ENCODE measurements around the gene PHLPP1.

DNA sequence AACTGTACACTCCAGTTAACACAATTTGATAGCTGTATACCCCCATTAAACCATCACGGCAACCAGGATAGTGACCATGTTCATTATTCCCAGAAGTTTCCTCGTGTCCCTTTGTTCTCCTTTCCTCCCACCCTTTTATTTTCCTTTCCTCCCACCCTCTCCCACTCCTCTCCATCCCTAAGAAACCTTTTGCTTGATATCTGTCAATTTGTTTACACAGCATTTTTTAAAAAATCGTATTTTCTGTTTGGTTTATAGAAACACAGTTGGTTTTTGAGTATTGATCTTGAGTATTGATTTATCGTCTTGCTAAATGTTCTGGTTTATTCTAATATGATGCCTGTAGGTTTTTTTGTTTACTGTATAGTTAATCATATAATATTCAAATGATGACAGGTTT is 119.4 kb downstream of the PHLPP1 start:
- TF ChIP-seq HOXA7 (CRISPR knock-in tag; IDR thresholded peaks at IDR 0.05), result no peak
- TF ChIP-seq TRIM24 (CRISPR knock-in tag; IDR thresholded peaks at IDR 0.05), result no peak
- no peak for TF ChIP-seq TCF7 (IDR thresholded peaks at IDR 0.05; ENCODE audit: low read depth)
- TF ChIP-seq, protein P1, sequence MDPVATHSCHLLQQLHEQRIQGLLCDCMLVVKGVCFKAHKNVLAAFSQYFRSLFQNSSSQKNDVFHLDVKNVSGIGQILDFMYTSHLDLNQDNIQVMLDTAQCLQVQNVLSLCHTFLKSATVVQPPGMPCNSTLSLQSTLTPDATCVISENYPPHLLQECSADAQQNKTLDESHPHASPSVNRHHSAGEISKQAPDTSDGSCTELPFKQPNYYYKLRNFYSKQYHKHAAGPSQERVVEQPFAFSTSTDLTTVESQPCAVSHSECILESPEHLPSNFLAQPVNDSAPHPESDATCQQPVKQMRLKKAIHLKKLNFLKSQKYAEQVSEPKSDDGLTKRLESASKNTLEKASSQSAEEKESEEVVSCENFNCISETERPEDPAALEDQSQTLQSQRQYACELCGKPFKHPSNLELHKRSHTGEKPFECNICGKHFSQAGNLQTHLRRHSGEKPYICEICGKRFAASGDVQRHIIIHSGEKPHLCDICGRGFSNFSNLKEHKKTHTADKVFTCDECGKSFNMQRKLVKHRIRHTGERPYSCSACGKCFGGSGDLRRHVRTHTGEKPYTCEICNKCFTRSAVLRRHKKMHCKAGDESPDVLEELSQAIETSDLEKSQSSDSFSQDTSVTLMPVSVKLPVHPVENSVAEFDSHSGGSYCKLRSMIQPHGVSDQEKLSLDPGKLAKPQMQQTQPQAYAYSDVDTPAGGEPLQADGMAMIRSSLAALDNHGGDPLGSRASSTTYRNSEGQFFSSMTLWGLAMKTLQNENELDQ (CRISPR knock-in tag; IDR thresholded peaks at IDR 0.05; ENCODE audit: borderline replicate concordance), result no peak
- no peak for TF ChIP-seq ZNF264 (CRISPR knock-in tag; IDR thresholded peaks at IDR 0.05)
- no peak for TF ChIP-seq CHD2 (IDR thresholded peaks at IDR 0.05; ENCODE audit: low read depth, low read length)
